Measurements from ENCODE around the gene GFOD2. TPM values are rescaled to one million over a fixed set of nuclear protein-coding genes. Genes with fewer than 3 reads are reported as not detected.

Gene GFOD2
- total and polyA plus RNA-seq, 3 donors from 2014 or later, result 18.0 to 23.0 (median 20.4) TPM

DNA sequence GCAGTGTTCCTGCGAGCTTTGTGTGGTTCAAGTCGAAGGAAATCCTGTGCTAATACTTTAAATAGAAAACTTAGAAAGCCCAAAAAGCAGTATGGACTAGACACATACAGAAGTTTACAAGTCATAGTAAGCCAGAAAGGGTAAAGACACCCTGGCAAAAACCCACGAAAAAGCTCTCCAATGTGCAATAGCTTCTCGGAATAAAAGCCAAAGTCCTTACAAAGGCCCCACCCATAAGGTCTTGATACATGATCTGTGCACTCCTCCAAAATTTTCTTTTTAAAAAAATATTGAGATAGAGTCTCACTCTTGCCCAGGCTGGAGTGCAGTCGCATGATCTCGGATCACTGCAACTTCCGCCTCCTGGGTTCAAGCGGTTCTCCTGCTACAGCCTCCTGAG is 42.2 kb downstream of the GFOD2 start:
- Histone ChIP-seq H3K27me3 (no peaks in the 10 kb centered on the region), H3K4me1 (peaks cover 12% of the 10 kb centered on the region), H3K4me3 (no peak overlapping the region), H3K36me3 (ENCODE audit: low read depth, missing control alignments) (no peaks in the 10 kb centered on the region), H3K27ac (no peak overlapping the region), H3K9me3 (no peaks in the 10 kb centered on the region)
- DNase-seq, result no peak
- intact Hi-C loops (cut with DNase I; ENCODE audit: low total_unique reads), result no loop called here
- 60 to 71% methylated on average over 8 of the region's 8 CpGs for WGBS, 2 donors
- TF ChIP-seq, protein P1, sequence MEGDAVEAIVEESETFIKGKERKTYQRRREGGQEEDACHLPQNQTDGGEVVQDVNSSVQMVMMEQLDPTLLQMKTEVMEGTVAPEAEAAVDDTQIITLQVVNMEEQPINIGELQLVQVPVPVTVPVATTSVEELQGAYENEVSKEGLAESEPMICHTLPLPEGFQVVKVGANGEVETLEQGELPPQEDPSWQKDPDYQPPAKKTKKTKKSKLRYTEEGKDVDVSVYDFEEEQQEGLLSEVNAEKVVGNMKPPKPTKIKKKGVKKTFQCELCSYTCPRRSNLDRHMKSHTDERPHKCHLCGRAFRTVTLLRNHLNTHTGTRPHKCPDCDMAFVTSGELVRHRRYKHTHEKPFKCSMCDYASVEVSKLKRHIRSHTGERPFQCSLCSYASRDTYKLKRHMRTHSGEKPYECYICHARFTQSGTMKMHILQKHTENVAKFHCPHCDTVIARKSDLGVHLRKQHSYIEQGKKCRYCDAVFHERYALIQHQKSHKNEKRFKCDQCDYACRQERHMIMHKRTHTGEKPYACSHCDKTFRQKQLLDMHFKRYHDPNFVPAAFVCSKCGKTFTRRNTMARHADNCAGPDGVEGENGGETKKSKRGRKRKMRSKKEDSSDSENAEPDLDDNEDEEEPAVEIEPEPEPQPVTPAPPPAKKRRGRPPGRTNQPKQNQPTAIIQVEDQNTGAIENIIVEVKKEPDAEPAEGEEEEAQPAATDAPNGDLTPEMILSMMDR (IDR thresholded peaks at IDR 0.05), result no peak
- TF ChIP-seq POLR2A (IDR thresholded peaks at IDR 0.05), result no peak

GRCh38 chr16:67676516-67676915 is 42.6 kb downstream of the GFOD2 start:
- Histone ChIP-seq H3K27ac (no peak overlapping the region), H3K27me3 (no peaks in the 10 kb centered on the region), H3K4me1 (peaks cover 12% of the 10 kb centered on the region), H3K36me3 (ENCODE audit: low read depth, missing control alignments) (no peaks in the 10 kb centered on the region), H3K4me3 (no peak overlapping the region), H3K9me3 (no peaks in the 10 kb centered on the region)
- TF ChIP-seq POLR2A (IDR thresholded peaks at IDR 0.05), result no peak
- TF ChIP-seq, protein P1 (IDR thresholded peaks at IDR 0.05), result no peak
- intact Hi-C loops (cut with DNase I; ENCODE audit: low total_unique reads), result no loop called here
- 92 to 95% methylated on average over 4 of the region's 4 CpGs for WGBS, 2 donors
- no peak for DNase-seq

DNA sequence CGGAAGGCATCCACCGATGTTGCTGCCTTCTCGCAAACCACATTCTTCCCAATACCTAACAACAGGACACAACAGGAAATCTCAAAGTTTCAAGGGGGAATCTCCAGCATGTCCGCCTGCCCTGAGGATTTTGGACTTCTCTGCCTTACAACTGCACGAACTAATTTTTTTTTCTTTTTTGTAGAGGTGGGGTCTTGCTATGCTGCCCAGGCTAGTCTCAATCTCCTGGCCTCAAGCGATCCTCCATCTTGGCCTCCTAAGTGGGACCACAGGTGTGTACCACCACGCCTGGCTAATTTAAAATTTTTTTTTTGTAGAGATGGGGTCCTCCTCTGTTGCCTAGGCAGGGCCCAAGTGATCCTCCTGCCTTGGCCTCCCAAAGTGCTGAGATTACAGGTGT is 43.1 kb downstream of the GFOD2 start:
- peaks cover 12% of the 10 kb centered on the region for H3K4me1 ChIP-seq
- H3K9me3 ChIP-seq, result no peaks in the 10 kb centered on the region
- no peak overlapping the region for H3K4me3 ChIP-seq
- TF ChIP-seq, protein P1 (IDR thresholded peaks at IDR 0.05), result no peak
- no peak for TF ChIP-seq POLR2A (IDR thresholded peaks at IDR 0.05)
- no peak for DNase-seq
- WGBS, 2 donors, result 95 to 98% methylated on average over 7 of the region's 7 CpGs
- H3K36me3 ChIP-seq (ENCODE audit: low read depth, missing control alignments), result no peaks in the 10 kb centered on the region
- no peaks in the 10 kb centered on the region for H3K27me3 ChIP-seq
- H3K27ac ChIP-seq, result no peak overlapping the region
- intact Hi-C loops (cut with DNase I; ENCODE audit: low total_unique reads), result no loop called here

DNA sequence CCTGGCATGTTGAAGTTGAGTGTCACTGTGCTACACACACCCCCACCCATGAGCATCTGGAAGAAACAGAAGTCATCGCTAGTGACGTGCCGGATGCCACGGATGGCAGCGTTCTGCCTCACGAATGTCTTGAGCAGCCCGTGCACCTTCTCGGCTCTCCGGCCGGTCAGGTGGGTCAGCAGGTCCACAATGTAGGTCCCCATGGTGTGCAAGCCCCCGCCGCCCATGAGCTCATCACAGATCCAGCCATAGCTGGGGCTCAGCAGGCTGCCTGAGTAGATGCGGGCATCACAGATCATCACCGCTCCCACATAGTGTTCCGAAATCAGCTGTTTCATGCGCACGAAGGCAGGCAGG is 43.6 kb downstream of the GFOD2 start:
- 95 to 98% methylated on average over 13 to 17 of the region's 17 CpGs for WGBS, 2 donors
- H3K4me3 ChIP-seq, result no peak overlapping the region
- no peak for DNase-seq

More for the DNA sequence above, 43.6 kb downstream of the GFOD2 start:
- Histone ChIP-seq H3K27me3 (no peaks in the 10 kb centered on the region), H3K36me3 (ENCODE audit: low read depth, missing control alignments) (no peaks in the 10 kb centered on the region), H3K4me1 (peaks cover 12% of the 10 kb centered on the region), H3K9me3 (no peaks in the 10 kb centered on the region), H3K27ac (no peak overlapping the region)
- no peak for TF ChIP-seq POLR2A (IDR thresholded peaks at IDR 0.05)
- TF ChIP-seq, protein P1 (IDR thresholded peaks at IDR 0.05), result no peak
- intact Hi-C loops (cut with DNase I; ENCODE audit: low total_unique reads), result no loop called here
